GM18520 (cell line): ENCODE data around the gene BRD3.

Experiments used
- ATAC-seq: cut with Tn5 transposase; IDR thresholded peaks from one replicate; pipeline ENCODE4 v1.9.1; 2021; ENCODE audit not compliant: unreplicated experiment

BRD3 gene

DNA sequence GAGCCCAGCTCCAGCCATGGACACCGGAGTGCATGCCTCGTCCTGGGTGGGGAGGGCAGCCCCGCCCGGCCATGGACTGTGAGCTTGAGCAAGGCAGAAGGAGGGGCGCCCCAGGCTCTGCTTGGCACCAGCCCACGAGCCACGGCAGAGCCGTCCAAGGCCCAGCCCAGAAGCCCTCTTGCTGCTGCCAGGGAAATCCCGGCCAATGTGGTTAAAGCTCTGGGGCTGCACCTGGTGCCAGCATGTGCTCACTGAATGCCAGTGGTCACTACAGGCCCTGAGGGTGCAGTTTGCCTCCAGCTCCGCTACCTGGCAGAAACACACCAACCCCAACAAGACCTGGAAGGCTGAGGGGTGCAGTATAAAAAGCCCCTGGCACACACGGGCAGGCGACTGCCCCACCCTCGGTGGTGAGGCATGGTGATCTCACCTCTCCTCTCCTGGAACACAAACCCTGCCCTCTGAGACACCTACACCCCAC, 11.8 kb downstream of the BRD3 start:
- no peak for ATAC-seq

DNA sequence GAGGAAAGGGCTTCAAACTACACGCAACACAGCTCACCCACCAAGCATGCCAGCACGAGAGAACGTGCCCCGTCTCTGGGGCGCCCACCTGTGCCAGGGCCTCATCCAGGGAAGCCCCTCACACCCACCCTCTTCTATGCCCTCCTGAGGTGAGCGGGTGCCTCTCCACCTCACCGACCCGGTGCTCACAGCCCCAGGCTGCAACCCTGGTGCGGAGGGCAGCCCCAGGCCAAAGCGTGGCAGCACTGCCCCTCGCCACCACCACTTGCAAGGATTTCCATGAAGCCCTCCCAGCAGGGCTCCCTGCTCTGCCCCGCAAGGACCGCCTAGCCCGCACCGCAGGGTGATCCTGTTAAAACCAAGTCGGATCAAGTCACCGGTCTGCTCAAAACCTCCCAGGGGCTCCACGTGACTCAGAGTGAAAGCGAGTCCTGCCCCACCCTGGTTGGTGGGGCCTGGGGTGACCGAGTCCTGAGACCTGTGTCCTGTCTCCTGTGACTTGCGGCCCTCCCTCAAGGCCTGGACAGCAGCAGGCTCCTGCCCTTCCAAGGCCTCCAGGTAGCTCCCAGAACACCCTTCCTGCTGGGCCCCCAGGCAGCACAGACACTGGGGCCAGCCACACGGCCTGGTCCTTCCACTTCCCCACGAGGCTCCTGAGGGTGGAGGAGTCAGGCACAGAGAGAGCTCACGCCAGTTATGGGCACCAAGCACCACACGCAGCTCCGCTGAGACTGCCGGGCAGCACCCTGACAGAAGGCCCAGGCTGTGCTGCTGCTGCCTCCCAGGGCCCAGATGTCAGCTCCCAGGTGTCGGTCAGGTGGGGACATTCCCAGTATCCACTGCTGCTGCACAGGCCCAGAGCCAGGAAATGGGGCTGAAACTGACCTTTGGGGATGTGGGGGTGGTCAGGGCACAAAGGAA, 12.7 kb downstream of the BRD3 start:
- no peak for ATAC-seq

DNA sequence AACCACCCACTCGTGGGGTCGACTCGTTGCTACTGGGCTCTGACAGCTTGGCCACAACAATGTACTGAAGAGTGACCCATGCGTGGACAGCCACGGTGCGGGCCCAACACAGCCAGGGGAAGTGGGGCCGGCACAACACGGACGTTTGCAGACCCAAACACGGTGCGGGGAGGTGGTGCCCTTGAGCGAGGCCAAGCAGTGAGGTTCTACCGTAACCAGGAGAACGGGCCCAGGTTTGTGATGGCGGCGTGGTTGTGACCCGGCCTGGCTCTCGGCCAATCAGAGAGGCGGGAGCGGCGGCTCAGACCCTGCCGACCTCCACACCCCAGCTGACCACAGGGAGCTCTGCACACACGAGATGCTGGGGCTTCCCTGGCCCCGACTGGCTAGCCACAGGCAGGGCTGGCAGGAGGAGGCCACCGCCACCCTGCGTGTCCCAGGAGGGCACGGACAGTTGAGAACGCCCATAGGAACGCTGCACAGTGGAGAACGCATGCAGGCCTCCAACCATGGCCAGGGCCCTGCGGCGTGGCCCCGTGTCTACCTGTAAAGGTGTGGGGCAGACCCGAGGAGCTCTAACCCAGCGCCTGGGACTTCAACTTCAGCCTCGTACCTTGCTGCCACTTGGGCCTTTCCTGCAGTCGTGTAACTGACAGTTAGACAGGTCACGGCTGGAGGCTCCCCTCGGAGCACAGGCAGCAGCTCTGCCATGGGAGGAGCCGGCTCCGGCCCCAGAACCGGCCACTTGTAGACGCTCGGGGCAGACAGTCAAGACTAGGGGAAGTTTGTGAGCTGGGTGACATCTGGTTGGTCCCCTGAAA, 13.7 kb downstream of the BRD3 start:
- no peak for ATAC-seq

DNA sequence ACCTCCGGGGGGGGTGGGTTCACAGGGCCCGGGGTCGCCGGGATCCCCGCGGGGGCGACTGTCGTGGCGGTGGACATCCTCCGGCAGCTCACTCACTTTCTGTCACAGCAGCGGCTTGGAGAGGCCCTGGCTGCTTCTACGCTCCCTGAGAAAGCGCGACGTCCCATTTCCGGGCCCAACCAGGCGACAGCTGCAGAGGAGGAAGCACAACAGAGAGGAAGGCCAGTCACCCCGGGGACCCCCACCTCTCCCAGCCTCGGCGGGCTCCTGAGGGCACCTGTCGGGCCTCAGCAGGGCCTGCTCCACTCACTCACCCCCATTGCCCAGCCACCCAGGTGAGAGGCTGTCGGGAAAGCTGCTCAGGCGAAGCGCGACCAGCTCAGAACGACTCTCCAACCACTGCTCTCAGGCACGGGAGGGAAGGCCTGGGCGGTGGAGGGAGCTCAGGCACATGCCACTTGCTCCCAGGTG, 14.4 kb downstream of the BRD3 start:
- ATAC-seq, result no peak

DNA sequence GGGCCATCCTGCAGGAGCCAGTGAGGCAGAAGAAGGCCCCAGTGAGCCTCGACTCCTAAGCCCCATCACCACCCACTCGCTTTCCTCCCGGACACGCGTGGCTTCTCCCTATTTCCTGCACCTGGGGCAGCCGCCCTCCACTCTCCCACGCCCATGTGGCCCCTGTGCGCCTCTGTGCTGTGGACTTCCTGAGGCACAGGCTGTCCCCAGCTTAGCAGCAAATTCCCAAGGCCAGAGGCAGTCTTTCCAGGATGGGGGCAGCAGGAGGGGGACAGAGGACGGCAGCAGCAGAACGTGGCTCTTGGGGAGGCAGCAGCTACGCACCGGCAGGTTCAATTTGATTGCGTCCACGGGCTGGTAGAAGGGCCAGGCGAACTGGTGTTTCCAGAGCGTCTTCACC, 14.9 kb downstream of the BRD3 start:
- ATAC-seq, result no peak

DNA sequence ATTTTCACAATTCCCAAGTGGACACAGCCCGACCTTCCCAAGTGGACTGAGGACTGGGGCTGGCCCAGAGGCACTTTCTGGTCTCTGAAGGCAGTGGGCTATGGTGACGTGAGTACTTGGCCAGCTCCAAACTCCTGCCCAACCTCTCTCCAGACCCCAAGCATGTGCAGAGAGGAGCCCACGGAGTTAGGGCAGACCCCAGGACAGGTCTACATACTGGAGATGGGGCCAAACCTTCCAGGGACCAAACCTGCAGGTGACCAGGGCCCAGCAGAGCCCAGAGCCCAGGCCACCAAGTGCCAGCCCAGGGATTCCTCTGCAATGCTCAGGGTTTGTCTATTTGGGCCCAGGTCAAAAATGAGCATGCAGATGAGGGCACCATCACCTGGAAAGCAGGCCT, 15.3 kb downstream of the BRD3 start:
- no peak for ATAC-seq

DNA sequence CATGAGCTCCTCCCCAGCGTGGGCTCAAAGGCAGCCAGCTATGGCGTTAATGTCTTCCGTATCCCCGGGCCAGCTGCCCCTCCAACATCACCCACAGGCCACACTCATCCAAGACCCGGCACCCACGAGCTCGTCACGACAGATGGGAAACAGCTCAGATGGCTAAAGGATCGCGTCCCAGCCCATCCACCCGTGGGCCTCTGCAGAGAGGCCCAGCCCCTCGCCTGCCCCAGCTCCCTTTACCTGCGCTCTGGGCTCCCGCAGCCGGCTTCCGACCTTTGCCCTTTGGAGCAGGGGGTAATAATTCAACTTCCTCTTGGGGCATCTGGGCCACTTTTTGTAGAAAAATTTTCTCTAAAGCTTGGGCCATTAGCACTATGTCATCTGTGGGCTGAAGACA, 16.5 kb downstream of the BRD3 start:
- ATAC-seq, result no peak

DNA sequence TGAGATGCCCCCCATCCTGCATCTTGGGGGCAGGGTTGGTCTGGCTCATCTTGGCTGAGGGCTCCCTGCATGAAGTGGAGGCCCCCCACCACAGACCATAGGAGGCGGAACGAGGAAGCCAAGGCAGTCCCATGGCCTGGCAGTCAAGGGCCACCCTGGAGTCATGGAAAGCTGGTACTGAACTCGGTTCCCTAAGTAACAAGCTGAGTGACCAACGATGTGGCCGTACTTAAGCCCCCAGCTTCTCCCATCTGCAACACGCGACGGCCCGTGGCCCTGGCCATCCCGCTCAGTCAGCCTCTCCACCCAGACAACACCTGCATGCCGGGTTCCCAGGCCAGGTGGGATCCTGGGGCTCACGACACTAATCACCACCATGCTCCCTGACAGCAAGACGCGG, 17.1 kb downstream of the BRD3 start:
- no peak for ATAC-seq

DNA sequence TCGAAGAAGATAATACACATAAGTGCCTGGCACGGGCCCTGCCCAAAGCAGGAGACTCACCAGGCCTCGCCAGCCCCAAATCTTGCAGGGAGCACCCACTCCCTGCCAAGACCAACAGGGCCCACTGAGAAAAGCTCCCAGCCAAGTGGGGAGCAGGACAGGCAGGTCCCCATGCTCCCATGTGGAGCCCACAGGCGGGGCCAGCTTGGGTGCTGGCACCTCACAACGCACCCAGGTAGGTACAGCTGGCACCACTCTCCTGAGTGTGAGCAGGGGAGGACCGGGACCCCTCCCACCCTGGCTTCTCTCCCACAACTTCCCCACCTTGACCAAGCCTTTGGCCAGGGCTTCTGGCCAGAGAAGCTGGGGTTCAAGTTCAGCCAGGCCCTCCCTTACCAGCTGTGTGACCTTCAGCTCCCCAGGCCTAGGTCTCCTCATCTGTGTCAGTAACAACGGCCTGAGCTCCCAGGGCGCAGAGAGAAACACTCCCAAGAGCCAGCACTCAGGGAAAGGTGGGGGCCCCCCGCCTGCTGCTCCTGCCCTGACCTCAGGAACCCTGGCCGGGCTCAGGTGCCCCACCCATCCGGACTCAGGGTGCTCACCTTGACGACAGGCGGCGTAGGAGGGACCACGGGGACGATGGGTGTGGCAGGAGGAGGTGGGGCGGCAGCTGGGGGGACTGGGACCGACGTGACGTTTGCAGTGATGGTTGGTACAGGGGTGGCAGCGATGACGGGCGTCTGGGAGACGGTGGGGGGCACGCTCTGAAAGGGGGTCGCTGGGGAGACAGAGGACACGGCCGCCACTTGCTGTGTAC, 17.8 kb downstream of the BRD3 start:
- ATAC-seq, result no peak

DNA sequence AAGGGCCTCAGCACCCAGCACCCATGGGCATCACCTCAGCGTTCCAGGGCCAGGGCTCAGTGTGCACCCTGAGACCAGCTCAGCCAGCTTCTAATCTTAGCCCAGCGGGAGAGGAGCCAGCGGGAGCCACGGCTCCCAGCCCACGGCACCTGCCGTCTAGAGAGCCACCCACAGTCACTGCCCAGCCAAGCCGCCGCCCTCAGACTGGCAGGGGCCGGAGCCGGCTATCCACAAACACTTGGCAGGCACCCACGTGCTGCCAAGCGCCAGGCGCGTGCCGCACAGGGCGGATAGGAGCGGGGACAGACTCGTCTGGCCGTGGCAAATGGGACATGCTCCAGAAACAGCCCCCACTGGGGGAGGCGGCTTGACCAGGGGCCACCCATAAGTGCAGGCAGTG, 18.6 kb downstream of the BRD3 start:
- no peak for ATAC-seq

DNA sequence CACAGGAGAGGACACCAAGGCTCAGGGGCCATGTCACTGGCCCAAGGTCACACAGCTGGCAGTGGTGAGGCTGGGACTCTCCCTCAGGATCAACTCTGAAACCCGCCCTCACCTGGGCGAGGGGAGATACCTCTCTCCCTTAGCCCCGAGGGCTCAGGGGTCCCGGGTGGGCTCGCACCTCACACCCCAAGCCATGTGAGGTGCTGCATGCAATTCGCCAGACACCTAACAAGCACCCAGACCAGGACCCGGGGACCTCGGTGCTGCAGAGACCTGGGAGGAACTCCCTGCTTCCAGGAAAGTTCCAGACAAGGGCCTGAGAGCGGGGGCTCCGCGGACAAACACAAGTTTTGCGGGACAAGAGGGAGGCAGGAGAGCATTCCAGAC, 19.3 kb downstream of the BRD3 start:
- ATAC-seq, result no peak

DNA sequence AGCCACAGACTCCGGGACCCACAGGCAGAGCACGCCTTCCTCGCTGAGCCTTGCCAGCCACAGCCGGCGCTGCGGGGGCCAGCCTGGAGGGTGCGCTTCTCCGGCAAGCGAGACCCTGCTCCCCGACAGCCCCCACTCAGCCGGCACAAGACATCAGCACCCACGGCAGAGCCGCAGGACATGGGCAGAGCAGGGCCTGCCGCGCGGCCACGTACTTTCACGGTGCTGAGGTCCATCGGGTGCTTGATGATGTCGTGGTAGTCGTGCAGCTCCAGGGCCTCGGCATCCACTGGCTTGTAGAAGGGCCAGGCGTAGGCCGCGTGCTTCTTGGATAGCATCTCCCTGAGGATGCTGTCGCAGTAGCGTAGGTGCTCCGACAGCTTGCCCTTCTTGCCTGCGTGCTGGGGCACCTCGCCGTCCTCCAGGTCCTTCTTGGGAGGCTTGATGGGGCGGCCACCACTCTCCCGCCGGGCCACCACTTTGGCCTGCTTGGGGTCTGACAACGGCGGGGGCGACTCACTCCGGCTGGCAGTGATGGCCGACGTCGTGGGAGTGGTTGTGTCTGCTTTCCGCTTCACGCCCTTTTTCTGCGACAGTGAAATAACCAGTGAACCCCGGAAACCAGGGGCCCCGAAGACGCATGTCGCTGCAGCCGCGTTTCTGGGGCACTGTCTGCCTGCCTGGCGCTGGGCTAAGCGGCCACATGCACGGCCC, 19.8 kb downstream of the BRD3 start:
- no peak for ATAC-seq

DNA sequence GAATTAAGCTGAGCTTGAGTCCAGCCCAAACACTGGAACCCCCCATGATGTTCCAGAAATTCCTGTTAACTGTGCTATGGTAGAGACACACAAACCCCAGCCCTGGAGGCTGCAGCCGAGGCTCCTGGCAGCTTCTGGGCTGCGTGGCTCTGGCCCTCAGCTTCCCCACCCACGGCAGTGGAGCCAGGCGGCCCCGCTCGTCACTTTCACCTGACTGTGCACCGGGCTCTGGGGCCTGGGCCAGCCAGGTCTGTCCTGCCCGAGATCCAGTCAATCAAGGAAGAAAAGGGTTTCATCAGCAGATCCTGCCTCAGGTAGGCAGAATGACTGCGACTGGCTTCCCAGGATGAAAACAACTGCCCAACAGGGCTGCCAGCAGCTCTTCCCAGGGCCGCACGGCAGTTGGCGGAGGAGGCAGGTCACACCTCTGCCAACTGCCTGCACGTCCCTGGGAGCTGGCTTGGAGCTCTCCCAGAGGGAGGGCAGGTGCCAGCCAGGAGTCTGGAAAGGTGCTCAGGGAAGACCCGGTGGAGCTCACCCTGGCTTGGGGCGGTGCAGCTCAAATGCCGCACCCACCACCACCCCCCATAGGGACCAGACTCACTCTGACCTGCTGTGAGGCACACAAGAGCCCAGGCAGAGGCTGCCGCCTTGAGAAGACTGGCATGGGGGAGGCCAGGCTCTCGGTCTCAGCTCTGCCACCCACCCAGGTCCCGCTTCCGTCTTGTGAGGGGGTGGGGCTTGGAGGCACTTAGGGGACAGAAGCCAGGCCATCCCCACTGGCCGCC, 20.7 kb downstream of the BRD3 start:
- ATAC-seq, result no peak

DNA sequence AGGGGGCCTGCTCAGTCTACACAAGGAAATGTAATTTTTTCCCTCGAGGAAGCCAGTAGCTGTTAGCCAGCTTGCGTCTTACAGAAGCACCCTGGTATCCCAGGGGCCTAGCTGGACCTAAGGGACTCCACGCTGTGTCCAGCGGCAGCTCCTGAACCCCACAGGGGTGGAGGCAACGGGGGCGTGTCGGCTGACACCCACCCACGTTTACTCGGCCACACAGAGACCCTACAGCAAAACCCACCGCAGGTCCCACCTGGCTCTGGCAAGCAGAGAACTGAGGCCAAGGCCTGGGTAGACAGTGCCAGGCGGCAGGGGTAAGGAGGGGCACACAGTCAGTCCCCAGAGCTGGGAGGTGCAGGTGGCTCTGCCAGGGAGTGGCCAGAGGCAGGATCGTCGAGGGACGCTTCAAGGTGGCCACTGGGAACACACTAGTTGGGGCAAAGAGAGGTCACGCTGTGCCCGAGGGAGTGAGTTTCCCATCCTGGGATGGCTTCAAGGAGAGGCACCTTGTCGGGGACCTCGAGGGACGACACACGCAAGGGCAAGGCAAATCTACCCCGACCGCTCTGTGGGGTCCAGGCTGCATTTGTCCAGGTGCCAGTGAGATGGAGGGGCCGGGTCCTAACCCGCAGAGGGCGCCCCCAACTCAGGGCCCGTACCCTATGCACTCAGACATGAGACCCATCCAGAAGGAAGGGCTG, 21.8 kb downstream of the BRD3 start:
- no peak for ATAC-seq

DNA sequence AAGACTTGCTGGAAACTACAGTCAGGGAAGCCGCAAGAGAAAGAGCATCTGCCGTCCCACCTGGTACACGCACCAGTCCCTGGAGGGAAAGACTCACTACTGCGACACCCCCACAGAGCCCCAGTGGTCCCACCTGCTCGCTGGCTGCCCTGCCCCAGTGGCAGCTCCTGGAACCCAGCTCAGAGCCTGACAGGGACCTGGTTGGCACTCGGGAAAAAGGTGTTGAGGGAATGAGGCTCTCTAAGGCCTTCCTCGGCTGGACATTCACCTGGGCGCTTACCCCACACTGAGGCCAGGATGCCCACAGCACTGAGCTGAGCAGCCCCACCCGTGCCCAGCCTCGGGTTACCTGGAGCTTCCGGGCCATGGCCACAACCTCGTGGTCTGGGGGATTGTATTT, 22.9 kb downstream of the BRD3 start:
- ATAC-seq, result no peak

DNA sequence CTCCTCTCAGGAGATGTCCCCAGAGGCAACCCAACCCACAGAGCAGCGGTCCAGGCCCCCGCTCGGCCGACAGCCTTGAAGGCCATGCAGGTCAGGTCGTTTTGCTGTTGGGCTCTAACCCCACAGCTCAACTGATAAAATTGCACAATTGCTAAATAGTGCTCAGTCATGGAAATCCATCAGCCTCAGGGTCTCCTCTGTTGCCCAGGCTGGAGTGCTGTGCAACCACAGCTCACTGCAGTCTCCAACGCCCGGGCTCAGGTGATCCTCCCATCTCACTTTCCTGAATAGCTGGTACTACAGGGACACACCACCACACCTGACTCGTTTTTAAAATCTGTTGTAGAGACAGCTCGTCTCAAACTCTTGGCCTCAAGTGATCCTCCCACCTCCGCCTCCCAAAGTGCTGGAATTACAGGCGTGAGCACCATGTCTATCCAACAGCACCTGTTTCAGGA, 24.3 kb downstream of the BRD3 start:
- ATAC-seq, result no peak

DNA sequence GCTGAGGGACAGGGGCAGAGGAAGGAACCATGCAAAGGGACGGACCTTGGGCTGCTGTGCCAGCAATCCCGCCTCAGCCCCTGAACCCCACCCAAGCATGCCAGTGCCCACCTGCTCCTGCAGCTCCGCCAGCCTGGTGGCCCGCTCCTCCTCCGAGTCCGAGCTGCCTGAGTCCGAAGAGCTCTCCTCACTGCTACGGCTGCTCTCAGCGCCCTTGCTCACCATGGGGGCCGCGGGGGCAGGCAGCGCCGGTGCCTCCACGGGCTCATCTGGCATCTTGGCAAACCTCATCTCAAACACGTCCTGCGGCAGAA, 26.2 kb downstream of the BRD3 start:
- ATAC-seq, result no peak

DNA sequence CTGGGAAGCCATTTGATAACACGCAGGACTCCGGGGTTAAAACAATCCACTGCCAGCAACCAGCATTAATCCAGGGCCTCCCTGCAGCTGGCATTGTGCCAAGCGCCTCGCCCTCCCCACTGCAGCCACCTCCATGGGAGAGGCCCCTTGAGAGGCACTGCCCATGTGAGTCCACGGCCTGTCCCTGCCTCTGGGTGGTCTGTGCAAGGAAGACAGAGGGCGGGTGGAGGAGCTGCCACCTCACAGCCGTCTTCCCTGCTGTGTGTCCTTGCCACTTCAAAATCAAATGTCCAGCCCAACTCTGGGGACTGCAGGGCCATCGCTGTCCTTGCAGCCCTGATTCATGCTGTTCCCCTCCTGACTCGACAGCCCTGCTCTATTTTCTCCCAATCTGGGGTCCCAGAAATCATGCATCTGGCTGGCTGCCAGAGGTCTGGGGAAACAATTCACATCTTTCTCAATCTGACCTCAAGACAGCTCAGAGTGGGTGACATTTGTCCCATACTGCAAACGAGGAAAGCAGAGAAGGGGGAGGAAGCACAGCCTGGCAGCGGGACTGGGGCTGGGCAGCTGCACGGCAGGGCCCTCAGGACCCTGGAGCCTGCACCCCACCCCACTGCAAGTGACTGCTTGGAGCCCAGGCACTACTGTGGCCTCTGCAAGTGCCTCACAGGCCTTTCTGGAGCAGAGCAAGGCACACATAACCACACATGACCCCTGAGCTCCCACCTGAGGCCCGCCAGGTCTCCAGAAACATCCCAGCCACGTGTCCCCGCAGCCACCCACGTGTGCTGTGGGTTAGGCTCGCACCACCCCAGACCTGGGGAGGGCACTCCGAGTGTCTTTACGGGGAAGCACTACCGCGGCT, 26.8 kb downstream of the BRD3 start:
- ATAC-seq, result no peak
